ENCODE measurements around the gene STK32B.

The STK32B gene

DNA sequence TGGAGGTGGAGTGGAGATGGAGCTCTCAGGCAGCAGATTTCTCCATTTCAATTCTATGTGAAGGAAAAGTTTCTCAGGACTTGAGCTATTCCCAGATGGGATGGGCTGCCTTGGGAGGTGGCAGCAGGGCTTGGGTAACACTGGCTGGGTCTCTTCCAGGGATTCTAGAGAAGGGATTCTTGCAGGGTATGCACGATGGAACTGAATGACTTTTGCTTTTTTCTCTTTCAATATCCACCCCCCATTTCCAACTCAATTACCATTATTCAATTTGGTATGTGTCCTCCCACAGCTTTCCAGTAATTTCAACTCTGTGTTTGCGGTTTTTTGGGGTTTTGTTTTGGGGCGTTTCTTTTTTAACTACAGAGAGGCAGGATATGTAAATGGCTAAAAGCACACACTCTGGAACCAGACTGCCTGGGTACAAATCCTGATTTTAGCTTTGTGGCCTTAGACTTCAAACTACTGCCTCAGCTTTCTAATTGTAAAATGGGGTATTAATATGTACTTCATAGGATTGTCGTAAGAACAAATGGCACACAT, 428.3 kb downstream of the STK32B start:
- no peak for DNase-seq

DNA sequence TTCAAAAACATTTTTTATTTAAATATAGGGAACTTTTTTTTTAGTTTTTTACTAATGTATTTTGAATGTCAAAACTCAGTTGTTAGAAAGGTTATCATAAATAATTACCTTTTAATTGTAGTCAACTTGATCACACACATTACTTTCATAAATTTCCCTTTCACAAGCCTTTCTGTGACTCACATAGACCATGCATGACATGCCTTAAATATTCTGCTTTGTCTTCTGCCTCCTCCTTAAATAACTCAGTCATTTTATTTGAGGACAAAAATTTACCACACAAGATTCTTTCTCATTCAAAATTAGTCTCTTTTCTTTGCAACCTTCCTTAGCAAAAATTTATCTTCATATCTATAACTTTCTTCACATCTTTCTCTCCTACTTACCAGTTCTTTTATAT, 437.1 kb downstream of the STK32B start:
- no peak for DNase-seq

DNA sequence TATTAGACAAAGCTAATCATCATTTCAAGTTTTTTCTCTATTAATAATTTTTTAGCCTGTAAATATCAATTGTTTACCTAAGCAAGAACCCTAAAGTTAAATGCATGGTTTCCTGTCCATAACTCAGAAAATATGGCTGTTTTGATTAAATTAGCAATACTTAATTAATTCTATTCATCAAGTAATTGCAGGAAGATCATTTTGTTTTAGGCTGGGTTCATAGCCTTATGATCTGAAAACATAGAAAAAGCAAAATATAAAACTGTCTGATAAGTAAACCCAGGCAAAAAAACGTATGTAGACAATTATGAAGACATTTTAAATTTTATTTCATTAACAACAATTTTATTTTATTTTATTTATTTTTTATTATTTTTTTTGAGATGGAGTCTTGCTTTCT, 438.0 kb downstream of the STK32B start:
- DNase-seq = no peak

DNA sequence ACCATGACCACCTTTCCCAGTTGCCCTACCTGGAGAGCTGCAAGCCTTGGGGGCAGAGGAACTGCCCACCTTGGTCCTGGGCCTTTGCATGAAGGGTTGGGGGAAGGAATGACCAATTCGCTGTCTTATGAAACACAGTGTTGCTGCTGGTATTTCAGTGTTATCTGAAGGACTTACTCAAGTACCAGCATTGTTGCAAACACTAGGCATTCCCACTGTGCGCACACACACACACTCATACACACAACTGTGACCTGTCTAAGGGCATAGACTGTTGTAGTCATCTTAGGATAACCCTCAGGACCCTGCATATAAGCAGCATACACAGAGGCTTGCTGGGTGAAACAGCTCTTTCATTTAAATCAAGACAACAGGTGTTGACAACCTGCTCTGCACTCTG, 446.2 kb downstream of the STK32B start:
- DNase-seq = no peak

DNA sequence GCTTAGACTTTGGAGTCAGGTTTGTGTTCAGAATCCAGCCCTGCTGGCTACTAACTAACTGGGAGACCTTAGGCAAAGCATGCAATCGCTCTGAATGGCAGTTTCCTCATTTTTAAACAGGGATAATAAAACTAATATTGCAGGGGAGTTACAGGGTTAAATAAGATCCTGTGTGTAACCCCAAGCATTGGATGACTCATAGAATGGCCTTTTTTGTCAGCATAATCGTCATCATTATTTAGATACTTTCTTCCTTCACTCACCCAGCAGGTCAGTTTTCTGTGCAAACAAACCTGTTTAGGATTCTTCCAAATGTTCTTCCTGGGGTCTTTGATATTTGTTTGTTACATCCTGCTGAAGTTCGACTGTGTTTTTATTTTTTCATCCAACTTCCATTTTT, 448.9 kb downstream of the STK32B start:
- no peak for DNase-seq

DNA sequence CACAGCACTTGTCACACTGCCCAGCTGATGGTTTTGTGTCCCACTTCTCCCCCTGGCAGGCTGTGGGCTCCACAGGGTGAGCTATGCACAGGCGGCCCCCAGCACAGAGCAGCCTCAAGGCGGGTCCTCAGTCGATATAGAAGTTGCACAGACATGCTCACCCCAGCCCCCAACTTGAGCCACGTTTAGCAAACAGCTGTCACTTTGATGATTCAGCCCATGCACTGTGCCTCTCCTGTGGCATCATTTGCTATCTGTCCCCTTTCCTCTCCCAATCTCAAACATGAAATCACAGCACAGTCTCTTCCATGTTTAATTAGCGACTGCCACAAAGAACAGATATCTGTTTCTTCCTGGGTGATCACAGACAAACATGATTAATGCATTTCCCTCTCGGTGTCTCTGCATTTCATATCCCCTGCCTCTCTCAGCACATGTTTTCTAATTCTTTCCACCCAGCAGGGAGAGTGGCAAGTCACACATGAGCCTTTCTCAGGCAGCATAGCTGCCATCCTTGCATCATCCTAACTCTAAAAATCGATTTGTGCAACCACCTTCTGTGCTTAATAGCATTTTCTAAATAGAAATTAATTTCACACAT, 452.2 kb downstream of the STK32B start:
- no peak for DNase-seq

DNA sequence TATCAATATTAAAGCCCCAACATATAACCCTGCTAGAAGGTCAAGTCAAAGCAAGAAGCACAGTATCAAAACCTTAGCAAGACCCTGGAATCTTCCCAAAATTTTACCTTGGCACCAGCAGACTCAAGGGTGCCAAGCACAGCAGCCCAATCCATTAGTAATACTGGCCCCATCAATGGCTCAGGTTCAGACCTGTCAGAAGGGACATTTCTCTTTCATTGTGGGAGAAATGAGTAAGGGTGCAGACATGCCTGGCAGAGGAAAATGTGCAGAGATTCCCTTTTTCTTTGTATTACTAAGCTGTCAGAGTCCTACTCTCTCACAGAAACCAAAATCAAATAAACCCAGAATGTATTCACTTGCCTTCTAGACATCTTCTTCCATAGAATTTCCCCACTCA, 453.2 kb downstream of the STK32B start:
- DNase-seq = no peak

DNA sequence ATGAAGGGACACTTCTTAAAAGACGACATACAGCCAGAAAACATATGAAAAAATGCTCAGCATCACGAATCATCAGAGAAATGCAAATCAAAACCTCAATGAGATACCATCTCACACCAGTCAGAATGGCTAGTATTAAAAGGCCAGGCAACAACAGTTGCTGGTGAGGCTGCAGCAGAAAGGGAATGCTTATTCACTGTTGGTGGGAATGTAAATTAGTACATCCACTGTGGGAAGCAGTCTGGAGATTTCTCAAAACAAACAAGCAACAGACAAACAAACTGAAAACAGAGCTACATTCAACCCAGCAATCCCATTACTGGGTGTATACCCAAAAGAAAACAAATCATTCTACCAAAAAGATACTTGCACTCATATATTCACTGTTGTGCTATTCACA, 459.2 kb downstream of the STK32B start:
- DNase-seq = no peak

DNA sequence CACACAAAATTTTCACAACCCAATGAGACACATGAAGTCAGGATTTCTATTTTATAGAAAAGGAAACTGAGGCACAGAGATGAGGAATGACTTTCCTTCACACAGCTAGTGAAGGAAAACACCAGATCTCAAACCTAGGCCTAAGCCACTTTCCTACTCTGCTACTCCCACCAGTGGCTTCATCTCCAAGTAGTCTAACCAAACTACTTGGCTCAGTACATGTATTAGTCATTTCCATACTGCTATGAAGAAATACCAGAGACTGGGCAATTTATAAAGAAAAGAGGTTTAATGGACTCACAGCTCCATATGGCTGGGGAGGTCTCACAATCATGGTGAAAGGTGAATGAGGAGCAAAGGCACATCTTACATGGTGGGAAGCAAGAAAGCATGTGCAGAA, 460.5 kb downstream of the STK32B start:
- DNase-seq = no peak

DNA sequence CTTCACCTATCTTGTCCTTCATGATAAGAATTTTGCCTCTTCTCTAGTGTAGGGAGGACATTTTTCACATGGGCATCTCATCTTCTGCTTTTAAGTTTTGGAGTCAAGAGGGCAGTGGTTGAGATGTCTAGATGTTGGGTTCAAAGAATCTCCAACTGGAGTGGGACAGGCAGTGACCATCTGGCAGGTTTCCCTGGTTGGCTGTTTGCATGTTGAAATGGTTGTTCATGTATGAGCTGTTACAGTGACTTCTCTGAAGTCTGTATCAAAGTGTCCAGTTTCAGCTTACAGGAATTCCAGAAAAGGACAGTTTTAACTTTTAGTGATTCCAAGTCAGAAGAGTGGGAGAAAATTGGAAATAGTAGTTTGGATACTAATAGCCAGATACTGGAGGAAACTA, 464.4 kb downstream of the STK32B start:
- DNase-seq = no peak

DNA sequence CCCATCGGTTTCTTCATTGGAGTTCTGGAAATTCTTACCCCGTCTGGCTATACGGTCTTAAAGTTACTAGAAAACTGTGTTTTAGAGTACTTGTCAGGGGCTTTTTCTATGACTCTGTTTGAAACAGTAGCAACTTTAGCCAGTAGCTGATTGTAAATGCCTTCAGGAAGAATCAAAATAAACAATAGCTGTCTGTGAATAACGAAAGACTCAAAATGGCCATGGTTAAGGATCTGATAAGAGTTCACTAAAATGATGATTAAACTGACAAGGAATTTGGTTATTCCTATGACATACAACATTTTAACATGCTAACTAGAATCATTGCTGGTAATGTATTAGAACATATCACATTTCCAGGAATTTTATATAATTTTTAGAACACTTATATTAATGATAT, 466.1 kb downstream of the STK32B start:
- no peak for DNase-seq

DNA sequence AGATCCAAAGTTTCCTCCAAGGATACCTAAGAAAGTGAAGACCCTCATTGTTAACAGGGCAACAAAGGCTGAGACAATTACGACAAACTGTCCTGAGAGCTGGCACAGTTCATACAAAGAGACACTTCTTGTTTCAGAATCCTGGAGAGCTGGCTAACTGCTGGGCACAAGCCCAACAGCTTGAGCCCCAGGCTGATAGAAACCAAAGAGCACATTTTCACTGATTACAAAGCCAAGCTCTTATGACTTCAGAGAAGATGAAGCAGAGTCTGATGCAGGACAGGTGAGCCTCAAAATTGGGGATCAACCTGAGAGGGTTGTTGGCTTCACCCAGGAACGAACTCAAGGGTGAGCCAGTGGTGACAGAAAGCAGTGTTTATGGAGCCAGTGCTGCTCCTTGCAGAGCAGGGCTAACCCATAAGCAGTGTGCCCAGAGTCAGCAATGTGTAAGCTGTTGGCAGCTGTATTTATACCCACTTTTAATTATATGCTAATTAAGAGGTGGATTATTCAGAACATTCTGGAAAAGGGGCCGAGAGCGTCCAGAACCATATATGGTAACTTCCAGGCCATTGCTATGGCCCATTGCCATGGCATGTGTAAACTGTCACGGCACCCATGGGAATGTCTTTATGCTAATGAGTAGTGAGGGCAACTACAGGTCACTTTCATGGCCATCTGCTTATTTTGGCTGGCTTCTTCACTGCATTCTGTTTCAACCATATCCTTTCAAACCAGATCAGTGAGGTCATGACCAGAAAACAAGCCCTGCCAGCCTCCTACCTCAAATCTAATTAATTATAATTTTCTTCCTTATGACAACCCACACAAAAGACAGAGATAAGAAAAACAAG, 473.4 kb downstream of the STK32B start:
- no peak for DNase-seq

DNA sequence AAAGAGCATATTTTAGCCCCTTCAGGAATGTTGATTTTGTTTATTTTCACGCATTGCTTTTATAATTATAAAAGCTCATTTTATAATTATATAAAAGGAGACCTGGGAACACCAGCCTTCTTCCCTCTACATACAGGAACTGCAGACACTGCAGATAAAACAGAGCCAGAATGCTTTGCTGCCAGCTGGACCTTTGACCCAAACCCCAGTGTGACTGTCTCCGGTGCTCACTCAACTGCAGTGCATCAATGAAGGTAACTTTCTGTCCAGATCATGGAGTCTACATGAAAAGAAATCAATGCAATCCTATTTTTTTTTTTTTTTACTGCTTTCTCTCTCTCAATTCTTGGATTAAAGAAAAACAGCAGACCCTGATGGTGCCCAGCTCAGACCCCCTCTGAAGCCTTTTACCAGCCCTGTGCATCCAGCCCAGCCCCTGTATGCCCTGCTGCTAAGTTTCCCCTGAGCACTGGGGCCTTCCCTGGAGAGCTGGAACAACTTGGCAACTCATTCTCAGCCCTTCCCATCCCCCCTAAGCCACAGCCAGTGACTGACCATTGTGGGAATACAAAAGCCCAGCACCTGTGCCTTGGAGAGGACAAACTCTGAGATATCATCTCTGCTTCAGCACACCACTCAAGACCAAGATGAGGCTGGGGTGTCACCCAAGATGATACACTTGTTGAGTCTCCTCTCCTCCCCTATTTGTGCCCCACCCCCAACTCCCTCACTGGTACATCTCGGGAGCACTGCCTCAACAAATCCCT, 475.0 kb downstream of the STK32B start:
- DNase-seq = no peak

DNA sequence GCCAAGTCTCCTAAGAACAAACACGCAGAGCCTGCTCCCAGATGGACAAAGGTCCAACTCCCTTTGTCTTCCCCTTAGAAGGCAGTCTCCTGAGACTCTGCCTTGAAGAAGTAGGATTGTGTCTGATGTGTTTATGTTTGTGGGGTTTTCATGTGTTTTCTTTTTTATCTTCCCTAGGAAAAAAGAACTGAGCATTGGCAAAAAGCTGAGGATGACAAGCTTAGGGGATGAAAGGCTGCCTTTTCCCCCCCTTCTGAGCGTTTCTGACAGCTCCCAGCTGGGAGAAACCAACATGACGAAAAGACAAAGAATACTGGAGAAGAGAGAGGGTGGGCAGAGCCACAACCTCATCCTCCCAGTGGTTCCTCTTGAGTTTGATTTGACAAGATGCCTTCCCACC, 475.9 kb downstream of the STK32B start:
- no peak for DNase-seq

DNA sequence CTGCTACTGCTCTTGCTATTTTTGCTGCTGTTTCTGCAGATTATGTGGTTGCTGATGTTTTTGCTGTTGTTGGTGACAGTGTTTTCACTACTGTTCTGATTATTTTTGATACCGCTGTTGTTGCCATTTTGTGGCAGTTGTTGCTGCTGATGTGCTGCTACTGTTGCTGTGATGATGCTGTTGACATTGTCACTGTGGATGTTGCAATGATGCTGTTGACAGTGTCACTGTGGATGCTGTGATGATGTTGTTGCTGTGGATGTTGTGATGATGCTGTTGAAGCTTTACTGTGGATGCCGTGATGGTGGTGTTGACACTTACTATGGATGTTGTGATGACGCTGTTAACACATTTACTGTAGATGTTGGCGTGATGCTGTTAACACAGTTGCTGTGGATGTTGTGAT, 476.8 kb downstream of the STK32B start:
- DNase-seq = no peak

DNA sequence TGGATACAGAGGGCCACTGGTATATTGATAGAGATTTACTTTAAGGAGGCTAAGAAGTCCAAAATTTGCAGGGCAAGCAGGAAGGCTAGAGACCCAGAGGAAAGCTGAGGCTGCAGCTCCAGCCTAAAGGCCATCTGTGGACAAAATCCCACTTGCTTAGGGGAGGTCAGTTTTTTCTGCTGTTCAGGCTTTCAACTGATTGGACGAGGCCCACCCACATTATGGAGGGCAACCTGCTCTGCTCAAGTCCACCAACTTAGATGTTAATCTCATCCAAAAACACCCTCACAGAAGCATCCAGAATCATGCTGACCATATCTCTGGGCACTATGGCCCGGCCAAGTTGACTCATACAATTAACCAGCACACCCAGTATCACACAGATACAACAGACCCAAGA, 480.8 kb downstream of the STK32B start:
- DNase-seq = no peak

DNA sequence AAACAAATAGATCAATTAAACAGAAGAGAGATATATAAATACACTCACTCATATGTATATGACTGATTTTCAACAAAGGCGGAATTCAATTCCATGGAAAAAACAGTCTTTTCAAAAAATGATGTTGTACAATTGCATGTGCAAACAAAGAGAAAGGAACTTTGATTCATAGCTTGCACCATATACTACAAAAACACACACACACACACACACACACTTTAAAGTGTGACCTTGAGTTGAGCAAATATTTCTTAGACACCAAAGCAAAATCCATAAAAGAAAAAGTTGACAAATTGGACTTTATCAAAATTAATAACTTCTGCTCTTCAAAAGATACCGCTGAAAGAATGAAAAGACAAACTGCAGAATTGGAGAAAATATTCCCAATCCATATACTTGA, 488.3 kb downstream of the STK32B start:
- DNase-seq = no peak

DNA sequence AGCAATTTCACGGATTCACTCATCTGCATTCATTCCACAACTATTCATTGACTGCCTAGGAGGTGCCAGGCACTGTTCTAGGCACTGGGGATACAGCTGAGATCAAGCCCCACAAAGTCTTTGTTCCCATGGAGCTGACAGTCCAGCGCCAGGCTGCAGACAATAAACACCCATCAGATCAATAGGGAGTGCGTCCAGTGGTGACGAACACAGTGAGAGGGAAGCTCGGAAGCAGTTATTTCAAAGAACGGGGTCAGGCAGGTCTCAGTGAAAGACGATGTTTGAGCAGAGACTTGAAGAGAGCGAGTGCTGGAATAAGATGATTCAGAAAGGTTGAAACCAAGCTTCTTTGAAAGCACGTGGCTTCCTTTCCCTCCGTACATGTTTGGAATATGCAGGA, 489.9 kb downstream of the STK32B start:
- DNase-seq = no peak

DNA sequence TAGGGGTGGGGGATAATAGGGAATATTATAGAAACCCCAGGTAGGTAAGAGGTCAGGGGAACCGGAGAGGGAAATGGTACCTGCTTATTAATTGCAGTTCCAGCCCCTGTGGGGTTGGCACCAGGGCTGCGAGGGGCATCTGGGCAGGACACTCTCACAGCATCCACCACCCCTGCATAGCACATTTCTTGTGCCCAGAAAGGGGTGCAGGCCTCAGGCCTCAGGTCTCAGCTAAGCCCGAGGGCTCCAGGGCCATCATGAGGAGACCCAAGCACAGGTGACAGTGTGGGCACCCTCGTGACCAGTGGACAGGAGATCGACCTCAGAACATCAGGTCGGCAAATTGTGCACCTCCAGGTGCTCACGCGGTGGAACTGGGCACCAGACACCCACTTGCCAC, 492.4 kb downstream of the STK32B start:
- no peak for DNase-seq

DNA sequence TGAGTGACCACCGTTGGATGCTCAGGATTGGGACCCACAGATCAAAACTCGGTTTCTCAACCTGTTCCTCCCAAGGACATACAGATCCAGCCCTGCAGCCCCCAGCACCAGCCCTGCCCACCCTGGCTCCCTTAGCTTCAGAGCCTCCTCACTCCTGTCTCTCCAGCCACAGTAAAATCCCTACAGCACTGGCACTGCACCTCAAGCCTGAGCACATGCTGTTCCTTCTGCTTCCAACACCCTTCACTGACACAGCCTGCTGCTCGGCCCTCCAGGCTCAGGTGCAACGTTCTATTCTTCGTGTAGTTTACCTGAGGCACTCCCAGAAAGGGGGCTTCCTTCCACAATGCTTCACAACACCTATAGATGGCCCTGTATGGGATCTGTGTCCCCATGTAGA, 493.5 kb downstream of the STK32B start:
- no peak for DNase-seq

DNA sequence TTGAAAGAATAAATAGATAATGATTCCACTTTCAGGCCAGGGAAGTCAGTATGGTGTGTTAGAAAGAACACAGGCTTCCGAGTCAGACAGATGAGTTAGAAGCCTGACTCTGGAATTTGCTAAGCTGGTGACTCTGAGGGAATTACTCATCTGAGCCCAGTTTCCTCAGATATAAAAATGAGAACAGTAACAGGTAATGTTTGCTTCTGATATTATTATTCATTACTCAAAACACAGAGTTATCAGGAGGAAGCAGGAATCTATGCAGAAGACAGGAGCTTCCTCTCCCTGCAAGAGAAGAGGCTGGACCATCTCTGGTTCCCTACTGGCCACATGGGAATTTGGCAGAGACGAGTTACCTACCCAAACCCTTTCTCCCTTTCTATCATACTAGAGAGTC, 494.0 kb downstream of the STK32B start:
- DNase-seq = no peak

DNA sequence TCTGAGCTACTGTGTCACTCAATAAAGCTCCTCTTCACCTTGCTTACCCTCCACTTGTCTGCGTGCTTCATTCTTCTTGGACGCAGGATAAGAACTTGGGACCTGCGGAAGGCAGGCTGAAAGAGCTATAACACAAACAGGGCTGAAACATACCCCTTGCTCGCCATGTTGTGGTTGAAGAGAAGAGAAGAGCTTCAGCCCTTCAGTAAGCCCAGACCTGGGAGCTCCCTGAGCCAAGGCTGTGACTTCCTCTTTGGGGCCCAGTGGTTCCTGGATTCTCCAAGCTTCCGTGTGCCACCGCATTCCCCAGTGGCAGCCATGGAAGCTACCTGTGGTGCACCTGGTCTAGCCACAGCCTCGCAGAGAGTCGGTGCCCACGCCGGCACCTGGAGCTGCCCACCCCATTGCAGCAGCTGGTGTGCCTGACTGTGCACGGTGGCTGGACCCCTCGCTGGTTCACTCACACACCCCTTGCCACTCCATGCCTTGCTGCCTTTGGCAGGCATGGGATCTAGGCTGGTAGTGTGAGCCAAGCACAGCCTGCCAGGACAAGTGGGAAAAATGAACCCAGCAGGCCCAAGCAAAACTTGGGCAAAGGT, 496.5 kb downstream of the STK32B start:
- no peak for DNase-seq
